Effector CD8-positive, alpha-beta T cell (primary cell): Measurements from ENCODE around the gene PCP2.

Experiments
- DNase-seq: peaks from one replicate; lab custom pipeline; 2025; lab: John Stamatoyannopoulos, UW
- total RNA-seq, 4 experiments: gene quantifications; one replicate each; lab custom pipeline; 2026; lab: John Stamatoyannopoulos, UW

PCP2 gene
- 2.3 to 3.5 (median 3.2) reads per million in 4 experiments for total RNA-seq

DNA sequence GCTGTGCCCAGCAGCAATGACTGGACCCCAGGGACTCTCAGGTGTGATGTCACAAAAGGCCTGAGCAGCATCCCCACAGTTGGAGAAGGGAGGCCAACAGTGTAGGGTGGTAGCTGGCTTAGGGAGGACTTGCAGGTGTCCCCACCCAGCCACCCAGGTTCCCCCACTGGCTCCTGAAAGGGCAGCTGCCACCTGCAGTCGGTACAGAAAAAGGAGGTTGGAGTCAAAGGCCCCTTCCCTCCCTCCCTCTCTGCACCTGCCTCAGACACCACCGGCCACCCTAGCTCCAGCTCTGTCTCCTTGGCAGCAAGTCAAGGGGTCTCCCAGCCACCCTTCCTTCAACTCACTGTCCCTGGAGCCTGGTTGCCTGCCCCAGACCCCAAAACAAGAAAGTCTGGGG is at the start of gene PCP2:
Gene PCP2 (minus strand): TSS at position 22 of the 400 bp plus-strand sequence. CDS start 262 bp downstream, outside the sequence.
- DNase-seq: no peak

DNA sequence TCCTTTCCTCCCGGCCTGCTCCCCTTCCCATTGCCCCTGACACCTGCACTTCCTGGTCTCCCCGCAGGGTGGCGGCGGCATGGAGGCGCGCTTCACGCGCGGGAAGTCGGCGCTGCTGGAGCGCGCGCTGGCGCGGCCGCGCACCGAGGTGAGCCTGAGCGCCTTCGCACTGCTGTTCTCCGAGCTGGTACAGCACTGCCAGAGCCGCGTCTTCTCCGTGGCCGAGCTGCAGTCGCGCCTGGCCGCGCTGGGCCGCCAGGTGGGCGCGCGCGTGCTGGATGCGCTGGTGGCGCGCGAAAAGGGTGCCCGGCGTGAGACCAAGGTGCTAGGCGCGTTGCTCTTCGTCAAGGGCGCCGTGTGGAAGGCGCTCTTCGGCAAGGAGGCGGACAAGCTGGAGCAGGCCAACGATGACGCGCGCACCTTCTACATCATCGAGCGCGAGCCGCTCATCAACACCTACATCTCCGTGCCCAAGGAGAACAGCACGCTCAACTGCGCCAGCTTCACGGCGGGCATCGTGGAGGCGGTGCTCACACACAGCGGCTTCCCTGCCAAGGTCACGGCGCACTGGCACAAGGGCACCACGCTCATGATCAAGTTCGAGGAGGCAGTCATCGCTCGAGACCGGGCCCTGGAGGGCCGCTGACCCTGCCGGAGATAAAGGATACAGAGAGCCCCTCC is 48.8 kb upstream of the PCP2 start:
- DNase-seq: no peak

DNA sequence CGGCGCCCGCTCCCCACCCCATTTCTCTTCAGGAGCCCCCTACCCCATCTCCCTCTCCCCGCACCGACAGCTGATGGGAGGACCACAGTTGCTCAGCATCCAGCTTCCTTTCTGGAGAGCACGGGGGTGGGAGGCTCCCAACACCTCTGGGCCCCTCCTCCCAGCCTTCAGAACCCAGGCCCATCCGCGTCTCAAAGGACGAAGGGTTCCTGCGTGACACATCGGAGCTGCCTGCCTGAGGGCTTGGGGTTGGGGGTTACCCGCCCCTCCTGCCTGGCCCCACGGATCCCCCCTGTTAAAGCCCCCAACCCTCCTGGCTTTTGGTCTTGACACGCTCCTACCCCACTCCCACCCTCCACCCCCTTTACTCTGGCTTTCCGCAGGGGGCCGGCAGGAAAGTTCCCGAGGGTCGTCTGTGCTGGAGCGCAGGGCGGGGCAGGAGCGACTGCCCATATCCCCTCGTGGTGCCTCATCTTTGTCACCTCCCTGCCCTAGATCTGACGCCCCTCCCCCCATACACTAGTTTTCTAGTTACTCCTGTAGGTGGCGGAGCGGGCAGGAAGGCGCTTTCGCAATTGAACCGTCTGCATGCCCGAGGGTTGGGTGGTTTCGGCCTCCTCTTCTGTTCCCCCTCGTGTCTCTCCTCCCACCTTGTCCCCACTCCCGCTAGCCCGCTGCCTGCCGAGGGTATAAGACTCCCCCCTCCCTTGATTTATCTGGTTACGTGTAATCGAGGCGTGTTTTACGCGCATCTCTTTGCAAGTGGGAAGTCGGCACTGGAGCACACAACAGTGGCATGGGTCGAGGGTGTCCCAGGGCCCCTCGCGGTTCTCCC is 48.0 kb upstream of the PCP2 start:
- DNase-seq: peak; percentile 71

DNA sequence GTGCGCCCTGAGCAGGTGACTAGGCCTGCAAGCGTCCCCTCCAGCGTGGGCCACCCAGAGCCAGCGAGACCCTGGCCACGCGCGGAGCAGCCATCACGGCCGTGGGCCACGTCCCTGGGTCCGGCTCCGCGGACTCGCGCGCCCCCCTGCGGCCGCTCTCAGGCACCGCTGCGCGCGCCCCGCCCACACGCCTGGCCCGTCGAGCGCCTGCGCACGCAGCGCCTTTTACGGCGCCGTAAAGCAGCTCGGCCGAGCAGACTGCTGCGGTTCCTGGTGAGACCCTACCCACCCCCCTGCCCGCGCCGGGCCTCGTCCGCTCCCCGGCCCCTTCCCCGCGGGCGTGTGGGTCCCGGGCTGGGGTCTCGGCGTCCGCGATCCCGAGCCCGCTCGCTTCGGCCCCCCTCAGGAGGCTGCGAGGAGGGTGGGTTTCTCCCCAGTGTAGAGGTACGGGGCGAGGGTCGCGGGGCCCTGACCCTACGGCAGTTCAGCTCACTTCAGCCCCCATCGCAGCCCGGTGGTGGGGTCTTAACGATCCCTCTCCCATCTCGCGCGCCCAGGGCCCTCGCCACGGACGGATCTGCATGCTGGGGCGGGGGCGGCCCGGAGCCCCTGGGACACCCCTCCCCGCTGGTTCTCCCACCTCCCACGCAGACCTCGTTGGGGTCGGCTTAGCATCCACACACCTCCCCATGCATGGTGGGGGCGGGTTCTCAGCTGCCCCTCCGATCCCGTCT is 47.3 kb upstream of the PCP2 start, which contains the start of gene TRAPPC5:
Gene TRAPPC5 (plus strand): TSS at position 228 of the 734 bp plus-strand sequence. CDS start 1,421 bp downstream, outside the sequence.
- peak; percentile 77 for DNase-seq

DNA sequence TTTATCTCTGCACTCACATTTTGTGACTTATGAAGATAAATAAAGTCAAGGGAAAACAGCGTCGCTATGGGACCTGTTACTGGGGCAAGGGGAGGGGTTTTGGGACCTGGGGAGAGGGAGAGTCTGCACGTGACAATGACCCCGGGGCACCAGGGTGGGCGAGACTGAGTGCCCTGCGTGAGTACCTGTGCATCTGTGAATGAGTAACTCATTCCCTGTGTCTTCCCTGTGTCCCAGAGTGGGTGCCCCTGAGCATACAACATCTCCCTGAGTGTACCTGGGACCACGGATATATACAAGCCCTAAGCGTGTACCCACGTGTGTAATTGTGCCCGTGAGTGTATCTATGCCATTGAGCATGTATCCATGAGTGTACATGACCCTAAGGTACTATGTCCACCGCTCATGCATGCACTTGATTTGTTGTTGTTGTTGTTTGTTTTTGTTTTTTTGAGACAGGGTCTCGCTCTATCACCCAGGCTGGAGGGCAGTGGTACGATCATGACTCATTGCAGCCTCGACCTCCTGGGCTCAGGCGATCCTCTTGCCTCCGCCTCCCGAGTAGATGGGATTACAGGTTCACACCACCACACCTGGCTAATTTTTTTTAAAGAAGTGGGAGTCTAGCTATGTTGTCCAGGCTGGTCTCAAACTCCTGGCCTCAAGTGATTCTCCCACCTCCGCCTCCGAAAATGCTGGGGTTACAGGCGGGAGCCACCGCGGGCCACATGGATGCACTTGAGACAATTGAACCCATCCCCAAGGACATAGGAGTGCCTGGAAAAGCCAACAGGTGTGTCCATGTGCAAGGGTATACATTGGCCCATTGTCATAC is 46.5 kb upstream of the PCP2 start:
- DNase-seq: no peak

DNA sequence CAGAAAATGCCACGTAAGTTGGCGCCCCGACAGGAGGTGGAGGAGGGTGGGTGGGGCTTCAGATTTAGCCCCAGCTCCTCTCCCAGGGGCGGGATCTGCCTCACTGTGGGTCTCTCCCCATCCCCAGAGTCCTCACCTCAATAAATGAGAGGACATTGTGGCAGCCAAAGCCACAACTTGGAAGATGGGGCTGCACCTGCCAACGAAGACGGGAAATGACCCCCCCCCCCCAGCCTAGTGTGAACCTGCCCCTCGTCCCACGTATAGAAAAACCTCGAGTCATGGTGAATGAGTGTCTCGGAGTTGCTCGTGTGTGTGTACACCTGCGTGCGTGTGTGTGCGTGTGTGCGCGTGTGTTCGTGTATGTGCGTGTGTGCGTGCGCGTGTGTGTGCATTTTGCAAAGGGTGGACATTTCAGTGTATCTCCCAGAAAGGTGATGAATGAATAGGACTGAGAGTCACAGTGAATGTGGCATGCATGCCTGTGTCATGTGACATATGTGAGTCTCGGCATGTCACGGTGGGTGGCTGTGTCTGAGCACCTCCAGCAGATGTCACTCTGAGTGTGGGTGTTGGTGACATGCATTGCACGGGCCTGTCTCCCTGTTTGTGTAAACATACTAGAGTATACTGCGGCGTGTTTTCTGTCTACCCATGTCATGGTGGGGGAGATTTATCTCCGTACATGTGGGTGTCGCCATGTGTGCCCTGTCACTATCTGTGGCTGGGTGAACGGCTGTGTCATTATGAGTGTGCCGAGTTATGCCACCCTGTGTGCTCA is 45.6 kb upstream of the PCP2 start:
- peak; percentile 44 for DNase-seq

DNA sequence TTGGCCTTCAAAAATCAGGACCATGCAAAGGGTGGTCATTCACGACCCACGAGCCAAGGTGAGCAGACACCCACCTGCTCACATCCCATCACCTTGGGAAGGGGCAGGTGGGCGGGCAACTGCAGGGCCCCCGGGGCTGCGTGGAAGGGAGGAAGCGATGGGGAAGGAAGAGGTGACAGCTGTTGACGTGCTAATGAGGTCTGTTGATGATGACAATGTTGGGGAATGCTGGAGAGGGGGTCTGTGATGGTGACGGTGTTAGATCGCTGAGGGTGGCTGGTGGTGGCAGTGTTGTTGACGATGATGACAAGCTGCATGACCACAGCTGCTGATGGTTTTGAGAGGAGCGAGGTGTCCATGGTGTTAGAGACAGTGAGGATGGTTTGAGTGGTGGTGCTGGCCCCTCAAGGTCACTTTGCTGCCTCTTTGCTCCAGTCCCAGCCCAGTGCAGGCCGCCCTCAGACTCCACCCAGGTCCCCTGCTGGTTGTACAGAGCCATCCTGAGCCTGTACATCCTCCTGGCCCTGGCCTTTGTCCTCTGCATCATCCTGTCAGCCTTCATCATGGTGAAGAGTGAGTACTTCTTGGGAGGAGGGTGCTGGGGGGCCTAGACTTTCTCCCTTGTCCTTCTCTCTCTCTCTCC is 44.3 kb upstream of the PCP2 start:
- no peak for DNase-seq

DNA sequence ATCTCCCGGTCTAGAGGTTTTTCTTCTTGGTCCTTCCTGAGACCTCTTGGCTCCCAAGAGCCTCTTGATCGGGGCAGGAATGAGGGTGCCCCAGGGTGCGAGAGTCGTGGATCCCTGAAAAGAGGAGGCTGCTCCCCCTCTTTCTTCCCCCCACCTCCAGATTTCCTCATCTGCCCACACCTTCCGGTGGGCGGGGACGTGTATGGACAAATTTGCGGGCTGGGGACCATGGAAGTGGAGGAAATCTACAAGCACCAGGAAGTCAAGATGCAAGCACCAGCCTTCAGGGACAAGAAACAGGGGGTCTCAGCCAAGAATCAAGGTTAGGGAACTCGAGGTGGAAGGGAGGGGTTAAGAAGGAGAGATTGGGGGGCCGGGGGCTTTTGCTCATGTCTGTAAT is 43.3 kb upstream of the PCP2 start, which contains the start of gene MCEMP1:
Gene MCEMP1 (plus strand): TSS at position 237 of the 400 bp plus-strand sequence. CDS start 31 bp downstream, at position 268.
- no peak for DNase-seq

DNA sequence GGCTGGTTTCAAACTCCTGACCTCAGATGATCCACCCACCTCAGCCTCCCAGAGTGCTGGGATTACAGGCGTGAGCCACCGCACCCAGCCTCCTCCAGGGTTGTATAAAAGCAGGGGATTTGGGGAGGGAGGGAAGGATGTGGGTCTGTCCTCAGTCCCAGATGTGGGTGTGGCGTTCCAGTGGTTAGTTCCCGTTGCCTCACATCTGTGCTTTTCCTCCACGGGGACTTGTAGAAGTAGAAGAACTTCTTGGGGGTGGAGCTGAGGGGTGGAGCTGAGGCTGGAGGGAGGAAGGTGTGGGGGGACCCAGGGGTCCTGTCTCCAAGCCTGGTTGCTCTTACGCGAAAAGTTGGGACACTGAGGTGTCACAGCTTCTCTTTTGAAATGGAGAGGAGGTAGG is 42.9 kb upstream of the PCP2 start:
- no peak for DNase-seq

DNA sequence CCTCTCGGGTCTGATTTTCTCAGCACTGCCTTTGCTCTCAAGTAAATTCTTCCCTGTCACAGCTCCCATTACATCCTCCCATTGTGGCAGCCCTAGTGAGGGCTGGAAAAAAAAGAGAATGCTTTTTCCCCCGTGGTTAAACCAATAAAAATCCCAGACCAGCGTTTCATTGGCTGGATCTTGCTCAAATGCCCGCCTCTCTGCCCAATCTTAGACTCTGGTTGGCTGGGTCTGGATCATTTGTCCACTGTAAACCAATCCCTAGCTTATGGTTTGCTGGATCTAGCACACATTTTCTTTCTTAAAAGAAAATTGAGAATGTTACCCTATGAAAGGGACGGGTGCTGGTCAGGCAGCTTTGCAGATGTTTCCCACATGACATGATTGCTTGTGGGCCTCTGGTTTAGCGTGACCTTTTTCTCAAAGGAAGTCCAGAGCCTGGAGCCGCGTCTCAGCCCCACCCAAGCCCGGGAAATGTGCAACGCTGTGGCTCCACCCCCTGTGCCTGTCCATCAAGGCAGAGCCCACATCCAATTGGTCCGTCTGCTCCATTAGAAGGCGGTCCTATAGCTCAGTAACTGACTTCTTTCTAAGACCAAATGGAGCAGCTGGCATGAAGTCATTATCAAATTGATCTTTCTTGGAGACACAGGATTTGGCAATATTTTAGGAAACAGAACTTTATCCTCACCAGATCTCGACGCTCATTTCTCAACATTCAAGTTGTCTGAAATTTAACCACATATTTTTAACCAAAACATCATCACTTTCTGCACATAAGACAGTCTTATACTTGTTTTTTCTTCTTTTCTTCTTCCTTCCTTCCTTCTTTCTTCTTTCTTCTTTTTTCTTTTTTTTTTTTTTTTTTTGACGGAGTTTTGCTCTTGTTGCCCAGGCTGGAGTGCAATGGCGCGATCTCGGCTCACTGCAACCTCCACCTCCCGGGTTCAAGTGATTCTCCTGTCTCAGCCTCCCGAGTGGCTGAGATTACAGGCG is 40.8 kb upstream of the PCP2 start:
- no peak for DNase-seq

DNA sequence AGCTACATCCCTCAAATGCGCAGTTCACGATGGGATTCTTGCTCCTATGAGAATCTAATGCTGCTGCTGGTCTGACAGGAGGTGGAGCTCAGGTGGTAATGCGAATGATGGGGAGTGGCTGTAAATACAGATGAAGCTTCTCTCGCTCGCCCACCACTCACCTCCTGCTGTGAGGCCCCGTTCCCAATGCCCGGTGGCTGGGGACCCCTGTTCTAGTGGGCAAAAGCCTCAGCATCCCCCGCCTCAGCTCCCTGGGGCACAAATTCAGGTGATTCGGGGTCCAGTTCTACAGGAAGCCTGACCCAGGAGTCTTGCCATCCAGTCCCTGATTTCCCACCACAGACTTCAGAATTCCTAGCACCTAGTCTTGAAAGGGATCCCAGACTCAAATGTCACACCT is 39.0 kb upstream of the PCP2 start:
- DNase-seq: no peak

DNA sequence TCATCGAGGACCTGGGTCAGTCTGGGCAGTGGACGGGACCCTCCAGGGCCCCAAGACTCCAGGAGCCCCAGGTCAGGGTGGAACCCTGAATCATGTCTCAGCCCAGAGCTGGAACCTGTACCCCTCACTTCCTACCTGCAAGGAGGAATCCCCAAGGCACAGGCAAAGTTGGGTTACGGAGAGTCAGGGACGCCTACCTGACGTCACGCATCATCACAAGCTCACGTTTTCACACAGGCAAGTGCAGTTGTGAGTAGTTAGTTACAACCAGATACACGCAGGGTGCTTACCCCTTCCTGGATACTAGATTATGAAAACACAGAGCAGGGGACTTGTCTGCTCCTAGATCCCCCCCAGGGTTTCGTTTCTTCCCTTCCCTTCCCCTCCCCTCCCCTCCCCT is 37.3 kb upstream of the PCP2 start:
- no peak for DNase-seq

DNA sequence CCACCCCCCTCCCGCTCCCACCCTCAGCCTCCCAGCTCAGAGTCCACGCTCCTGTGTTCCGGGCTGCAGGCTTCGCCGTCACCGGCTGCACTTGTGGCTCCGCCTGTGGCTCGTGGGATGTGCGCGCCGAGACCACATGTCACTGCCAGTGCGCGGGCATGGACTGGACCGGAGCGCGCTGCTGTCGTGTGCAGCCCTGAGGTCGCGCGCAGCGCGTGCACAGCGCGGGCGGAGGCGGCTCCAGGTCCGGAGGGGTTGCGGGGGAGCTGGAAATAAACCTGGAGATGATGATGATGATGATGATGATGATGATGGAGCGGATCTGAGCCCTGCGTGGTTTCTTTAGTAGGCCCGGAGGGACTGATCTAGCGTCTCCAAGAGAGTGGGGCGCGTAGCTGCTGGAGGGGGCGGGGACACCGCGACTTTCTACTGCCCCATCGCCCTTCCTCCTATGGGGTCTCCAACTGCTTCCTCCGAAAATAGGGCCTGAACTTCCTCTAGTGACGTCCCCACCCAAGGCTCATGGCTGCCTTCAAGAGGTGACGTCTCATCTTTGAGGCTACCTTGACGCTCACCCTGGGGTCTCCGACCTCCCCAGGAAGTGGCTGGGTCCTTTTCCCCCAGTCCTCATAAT is 36.7 kb upstream of the PCP2 start:
- DNase-seq: no peak

DNA sequence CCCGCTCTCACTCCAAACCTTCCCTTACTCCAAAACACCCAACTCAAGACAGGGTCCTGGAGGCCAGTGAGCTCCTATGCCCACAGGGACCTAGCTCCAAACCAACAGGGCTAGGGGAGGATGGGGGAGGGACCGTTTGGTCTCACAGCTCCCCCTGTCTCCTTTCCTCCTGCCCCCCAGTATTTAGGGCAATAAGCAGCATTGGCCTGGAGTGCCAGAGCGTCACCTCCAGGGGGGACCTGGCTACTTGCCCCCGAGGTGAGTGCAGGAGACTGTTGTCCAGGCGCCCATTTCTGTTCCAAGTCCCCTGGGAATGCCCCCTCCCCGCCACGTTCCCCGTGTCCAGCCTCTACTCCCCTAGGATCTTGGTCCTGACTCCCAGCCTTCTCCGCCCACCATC is 36.1 kb upstream of the PCP2 start:
- DNase-seq: no peak

DNA sequence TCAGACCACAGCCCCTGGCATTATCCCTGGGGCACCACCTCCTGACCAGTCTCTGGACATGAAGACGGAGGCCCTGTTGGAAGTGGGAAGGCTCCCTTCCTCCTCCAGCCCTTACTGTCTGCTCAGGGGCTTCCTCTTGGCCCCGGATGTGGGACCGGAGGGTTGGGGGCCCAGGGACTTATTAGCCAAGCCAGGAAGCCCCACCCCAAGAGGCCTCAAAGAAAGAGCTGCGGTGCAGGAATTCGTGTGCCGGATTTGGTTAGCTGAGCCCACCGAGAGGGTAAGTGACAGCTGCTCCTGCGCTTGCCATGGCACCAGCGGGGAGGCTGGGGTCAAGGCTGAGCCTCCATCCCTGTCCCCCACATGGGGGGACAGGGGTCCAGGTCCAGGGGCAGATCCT is 35.3 kb upstream of the PCP2 start, which contains the start of gene RETN:
Gene RETN (plus strand): TSS at position 208 of the 400 bp plus-strand sequence. CDS start 278 bp downstream, outside the sequence.
- DNase-seq: no peak

DNA sequence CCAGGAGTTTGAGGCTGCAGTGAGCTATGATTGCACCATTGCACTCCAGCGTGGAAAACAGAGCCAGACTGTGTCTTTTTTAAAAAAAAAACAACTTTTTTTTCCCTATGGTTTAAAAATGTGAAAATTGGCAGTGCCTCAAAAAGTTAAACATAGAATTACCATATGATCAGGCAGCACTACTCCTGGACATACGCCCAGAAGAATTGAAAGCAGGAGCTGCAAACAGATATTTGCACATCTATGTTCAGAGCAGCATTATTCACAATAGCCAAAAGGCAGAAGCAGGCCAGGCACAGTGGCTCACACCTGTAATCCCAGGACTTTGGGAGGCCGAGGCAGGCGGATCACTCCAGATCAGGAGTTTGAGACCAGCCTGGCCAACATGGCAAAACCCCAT is 31.6 kb upstream of the PCP2 start:
- DNase-seq: no peak

DNA sequence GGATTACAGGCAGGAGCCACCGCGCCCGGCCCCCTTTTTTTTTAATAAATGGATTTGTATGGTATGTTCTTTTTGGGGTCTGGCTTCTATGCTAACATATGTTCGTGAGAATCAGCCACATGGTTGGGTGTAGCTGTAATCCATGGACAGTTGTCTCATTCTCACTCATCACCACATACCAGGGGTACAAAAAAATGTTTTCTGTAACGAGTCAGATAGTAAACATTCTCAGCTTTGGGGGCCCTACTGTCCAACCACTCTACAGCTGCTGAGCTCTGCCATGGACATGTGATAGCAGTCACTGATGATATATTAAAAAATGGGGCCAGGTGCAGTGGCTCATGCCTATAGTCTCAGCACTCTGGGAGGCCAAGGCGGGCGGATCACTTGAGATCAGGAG is 30.2 kb upstream of the PCP2 start:
- no peak for DNase-seq

DNA sequence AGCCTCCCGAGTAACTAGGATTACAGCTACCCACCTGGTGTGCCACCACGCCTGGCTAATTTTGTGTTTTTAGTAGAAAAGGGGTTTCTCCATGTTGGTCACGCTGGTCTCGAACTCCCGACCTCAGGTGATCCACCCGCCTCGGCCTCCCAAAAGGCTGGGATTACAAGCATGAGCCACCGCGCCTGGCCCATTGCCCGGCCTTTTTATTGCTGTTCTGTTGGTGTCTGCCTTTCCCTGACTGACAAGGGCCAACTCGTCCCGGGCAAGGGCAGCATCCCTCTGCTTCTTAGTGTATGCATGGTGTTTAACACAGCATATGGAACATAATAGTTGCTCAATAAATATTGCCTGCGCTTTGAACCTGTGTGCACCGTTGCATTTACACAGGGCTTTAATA is 29.1 kb upstream of the PCP2 start:
- no peak for DNase-seq
